ENCODE results near the gene SORCS2. TPM values are rescaled to one million over a fixed set of nuclear protein-coding genes. Genes with fewer than 3 reads are reported as not detected.
A peak's percentile ranks its signal among the peaks of the same experiment; 100 is the strongest.

The SORCS2 gene
- polyA plus RNA-seq, 3 donors = 0.46 to 0.55 TPM; not detected in 1

DNA sequence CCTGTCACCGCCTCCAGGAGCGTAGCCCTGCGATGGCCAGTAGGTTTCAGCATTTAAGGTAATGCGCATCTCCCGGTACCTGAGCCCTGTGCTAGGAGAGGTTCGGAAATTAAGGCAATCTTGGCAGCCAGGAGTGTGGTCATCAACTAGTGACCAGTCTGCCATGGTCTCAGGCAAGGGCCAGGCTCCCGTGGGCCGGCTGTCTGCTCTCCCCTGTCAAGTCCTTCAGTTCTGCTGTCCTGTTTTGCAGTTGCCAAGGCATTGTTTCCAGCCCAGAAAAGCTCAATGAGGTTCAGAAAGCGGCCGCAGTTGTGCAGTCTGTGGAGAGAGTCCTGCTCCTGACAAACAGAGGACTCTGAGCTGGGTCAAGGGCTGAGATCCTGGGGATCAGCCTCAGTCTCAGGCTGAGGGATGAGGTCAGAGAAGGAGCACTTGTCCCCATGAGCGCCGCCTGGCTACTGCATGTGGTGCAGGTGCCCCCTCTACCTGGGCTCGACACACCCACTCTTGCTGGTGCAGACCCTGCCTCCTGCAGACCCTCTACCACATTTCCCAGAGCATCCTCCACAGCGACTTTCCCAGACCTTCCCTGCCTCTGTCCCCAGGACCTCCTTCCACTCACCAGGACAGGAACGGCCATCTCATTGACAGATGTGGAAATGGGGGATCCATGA is 295.8 kb downstream of the SORCS2 start:
- WGBS (ENCODE audit: insufficient coverage) = 85% methylated on average over 11 of the region's 15 CpGs
- Mint-ChIP-seq H3K27ac (peak overlapping the region in 1 of 7 donors; percentile 23), H3K27me3 (ENCODE audit: low read depth in 3 of 3) (peaks cover 8 to 51% (median 34%) of the 10 kb centered on the region in 3 donors), H3K4me1 (no peaks in the 10 kb centered on the region), H3K36me3 (no peaks in the 10 kb centered on the region), H3K4me3 (no peak overlapping the region), H3K9me3 (peaks cover under 1 to 5% (median 3%) of the 10 kb centered on the region in 7 donors)
- intact Hi-C loops (cut with micrococcal nuclease) = no loop called here
- peaks cover 0 to 2% of the 10 kb centered on the region in 2 donors for H3K27me3 ChIP-seq (ENCODE audit: control insufficient read depth in 2 of 2, insufficient read depth in 2 of 2, low read length in 2 of 2)
- DNase-seq = no peak
- H3K36me3 ChIP-seq (replicated peaks in 1 of 2; ENCODE audit: control insufficient read depth in 1 of 2, insufficient read depth in 2 of 2, low read length in 2 of 2) = no peaks in the 10 kb centered on the region
- TF ChIP-seq, protein P1, sequence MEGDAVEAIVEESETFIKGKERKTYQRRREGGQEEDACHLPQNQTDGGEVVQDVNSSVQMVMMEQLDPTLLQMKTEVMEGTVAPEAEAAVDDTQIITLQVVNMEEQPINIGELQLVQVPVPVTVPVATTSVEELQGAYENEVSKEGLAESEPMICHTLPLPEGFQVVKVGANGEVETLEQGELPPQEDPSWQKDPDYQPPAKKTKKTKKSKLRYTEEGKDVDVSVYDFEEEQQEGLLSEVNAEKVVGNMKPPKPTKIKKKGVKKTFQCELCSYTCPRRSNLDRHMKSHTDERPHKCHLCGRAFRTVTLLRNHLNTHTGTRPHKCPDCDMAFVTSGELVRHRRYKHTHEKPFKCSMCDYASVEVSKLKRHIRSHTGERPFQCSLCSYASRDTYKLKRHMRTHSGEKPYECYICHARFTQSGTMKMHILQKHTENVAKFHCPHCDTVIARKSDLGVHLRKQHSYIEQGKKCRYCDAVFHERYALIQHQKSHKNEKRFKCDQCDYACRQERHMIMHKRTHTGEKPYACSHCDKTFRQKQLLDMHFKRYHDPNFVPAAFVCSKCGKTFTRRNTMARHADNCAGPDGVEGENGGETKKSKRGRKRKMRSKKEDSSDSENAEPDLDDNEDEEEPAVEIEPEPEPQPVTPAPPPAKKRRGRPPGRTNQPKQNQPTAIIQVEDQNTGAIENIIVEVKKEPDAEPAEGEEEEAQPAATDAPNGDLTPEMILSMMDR (IDR thresholded peaks at IDR 0.05) = no peak
- H2AFZ ChIP-seq (ENCODE audit: insufficient read depth, low read depth, low read length, poor library complexity, severe bottlenecking) = no peak overlapping the region
- no peaks in the 10 kb centered on the region for H4K20me1 ChIP-seq (ENCODE audit: insufficient read depth, low read length)
- H3K9me3 ChIP-seq (replicated peaks in 1 of 2; ENCODE audit: control insufficient read depth in 1 of 2, insufficient read depth in 1 of 2, low read length in 2 of 2) = peaks cover 0 to 4% of the 10 kb centered on the region in 2 donors
- H3K27ac ChIP-seq (ENCODE audit: low read depth in 1 of 2, low read length in 2 of 2) = no peak overlapping the region
- no peak overlapping the region for H3K9ac ChIP-seq (ENCODE audit: insufficient read depth, low read length, poor library complexity, severe bottlenecking)
- no peak overlapping the region for H3K4me2 ChIP-seq (replicated peaks; ENCODE audit: extremely low read depth, low read length, poor library complexity, severe bottlenecking)
- H3K4me3 ChIP-seq (replicated peaks in 1 of 3; ENCODE audit: low read depth in 2 of 3, low read length in 3 of 3) = no peak overlapping the region
- H3K79me2 ChIP-seq (ENCODE audit: insufficient read depth, low read length) = no peaks in the 10 kb centered on the region
- no peaks in the 10 kb centered on the region for H3K4me1 ChIP-seq (ENCODE audit: control insufficient read depth in 1 of 2, insufficient read depth in 2 of 2, low read length in 2 of 2)

- Mint-ChIP-seq H3K36me3 (no peaks in the 10 kb centered on the region), H3K27ac (no peak overlapping the region), H3K4me1 (no peaks in the 10 kb centered on the region), H3K4me3 (no peak overlapping the region), H3K27me3 (ENCODE audit: low read depth in 3 of 3) (peaks cover 10 to 32% (median 27%) of the 10 kb centered on the region in 3 donors), H3K9me3 (peaks cover 0 to 6% (median 3%) of the 10 kb centered on the region in 7 donors)
- Histone ChIP-seq H3K4me2 (replicated peaks; ENCODE audit: extremely low read depth, low read length, poor library complexity, severe bottlenecking) (no peak overlapping the region), H2AFZ (ENCODE audit: insufficient read depth, low read depth, low read length, poor library complexity, severe bottlenecking) (no peak overlapping the region), H4K20me1 (ENCODE audit: insufficient read depth, low read length) (no peaks in the 10 kb centered on the region), H3K9me3 (replicated peaks in 1 of 2; ENCODE audit: control insufficient read depth in 1 of 2, insufficient read depth in 1 of 2, low read length in 2 of 2) (peaks cover 0 to 4% of the 10 kb centered on the region in 2 donors), H3K27me3 (ENCODE audit: control insufficient read depth in 2 of 2, insufficient read depth in 2 of 2, low read length in 2 of 2) (peaks cover 0 to 2% of the 10 kb centered on the region in 2 donors), H3K79me2 (ENCODE audit: insufficient read depth, low read length) (no peaks in the 10 kb centered on the region), H3K36me3 (replicated peaks in 1 of 2; ENCODE audit: control insufficient read depth in 1 of 2, insufficient read depth in 2 of 2, low read length in 2 of 2) (no peaks in the 10 kb centered on the region), H3K4me3 (replicated peaks in 1 of 3; ENCODE audit: low read depth in 2 of 3, low read length in 3 of 3) (no peak overlapping the region), H3K4me1 (ENCODE audit: control insufficient read depth in 1 of 2, insufficient read depth in 2 of 2, low read length in 2 of 2) (no peaks in the 10 kb centered on the region), H3K9ac (ENCODE audit: insufficient read depth, low read length, poor library complexity, severe bottlenecking) (no peak overlapping the region), H3K27ac (ENCODE audit: low read depth in 1 of 2, low read length in 2 of 2) (no peak overlapping the region)
- TF ChIP-seq, protein P1 (IDR thresholded peaks at IDR 0.05) = no peak
- intact Hi-C loops (cut with micrococcal nuclease) = no loop called here
- DNase-seq = no peak
- WGBS (ENCODE audit: insufficient coverage) = 97% methylated on average over 6 of the region's 6 CpGs
Observed at GRCh38 chr4:7491915-7492314, 299.6 kb downstream of the SORCS2 start.

Measured in CD14-positive monocyte (primary cell).